ENCODE results near the gene PLEKHA5.

Gene PLEKHA5

DNA sequence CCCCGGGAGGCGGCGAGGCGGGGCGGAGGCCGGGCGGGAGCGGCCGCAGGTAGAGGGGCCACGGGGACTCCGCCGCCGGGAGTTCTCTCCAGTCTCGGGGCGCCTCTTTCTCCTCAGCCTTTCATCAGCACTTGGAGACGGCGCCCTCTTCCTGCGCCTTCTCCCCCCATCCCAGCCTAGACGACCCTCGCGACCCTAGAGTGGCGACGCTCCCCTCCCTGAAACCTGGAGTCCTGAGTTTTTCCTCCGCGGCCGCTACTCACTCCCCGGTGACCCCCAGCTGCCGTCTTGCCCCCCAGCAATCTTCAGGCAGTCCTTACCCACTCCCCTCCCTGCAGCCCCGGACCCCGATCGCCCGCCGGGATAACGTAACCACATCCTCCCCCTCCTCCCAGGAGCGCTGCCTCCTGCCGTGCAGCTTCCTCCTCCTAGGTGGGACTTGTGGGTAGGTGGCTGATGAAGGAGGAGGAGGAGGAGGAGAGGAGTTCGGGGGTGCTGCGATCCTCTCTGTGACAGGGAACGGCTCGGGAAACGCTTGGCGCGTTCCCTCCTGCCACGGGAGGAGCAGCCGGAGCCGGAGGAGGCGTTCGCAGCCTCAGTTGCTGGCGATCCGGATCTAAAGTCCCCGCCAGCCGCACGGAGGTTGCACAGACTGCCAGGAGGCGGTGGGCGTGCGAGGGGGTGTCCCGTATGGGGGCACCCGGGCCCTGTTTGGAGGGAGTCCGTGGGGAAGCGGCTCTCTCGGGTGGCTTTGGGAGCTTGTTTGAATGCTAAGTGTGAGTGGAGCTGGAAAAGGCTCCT, 891 bp downstream of the PLEKHA5 start:
- no peak for DNase-seq (ENCODE audit: low spot score)

GRCh38 chr12:19131025-19131444, 1.5 kb downstream of the PLEKHA5 start:
- peak; percentile 17 for DNase-seq (ENCODE audit: low spot score)

- DNase-seq (ENCODE audit: low spot score): no peak
Measured at GRCh38 chr12:19138551-19138950, 9.0 kb downstream of the PLEKHA5 start.

DNA sequence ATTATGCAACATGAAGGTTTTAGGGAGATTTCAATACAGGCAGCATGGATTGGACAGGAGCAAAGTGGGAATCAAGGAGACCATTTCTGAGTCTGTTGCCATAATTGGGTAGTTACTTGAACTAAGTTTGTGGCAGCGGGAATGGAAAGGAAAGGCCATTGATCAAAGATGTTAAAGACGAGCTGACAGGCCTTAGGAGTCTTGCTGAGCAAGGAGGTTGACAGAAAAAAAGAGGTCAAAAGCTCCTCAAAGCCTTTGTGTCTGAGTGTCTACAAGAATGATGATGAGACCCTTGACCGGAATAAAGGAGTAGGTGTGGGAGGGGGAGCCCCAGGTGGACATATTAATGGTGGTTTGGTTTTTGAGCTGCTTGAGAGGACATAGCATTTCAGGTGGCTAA, 9.4 kb downstream of the PLEKHA5 start:
- no peak for DNase-seq (ENCODE audit: low spot score)

DNA sequence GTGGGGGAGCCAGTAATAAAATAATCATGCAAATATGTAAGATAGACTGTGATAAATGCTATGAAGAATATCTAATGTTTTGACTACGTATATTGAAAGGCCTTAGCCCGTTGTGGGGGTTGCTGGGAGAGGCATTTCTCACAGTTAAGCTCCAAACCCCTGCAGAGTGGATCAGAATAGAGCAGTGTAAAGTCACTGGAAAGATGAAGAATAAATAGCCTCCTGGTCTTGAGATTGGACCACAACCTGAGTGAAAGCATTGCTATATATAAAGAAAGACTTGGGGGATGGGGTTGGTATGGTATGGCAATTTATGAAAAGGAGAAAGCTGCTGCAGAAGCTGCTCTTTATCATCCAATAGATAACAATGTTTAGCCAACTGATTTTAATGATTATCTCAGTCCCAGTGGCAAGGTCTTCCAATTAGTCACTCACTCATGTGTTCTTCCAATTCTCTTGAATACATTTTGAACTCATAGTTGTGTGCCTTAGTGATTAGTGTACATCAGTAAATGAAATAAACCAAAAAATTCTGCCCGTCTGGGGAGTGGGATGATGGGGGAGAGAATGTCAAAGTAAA, 10.2 kb downstream of the PLEKHA5 start:
- no peak for DNase-seq (ENCODE audit: low spot score)

GRCh38 chr12:19140381-19141236, 11.1 kb downstream of the PLEKHA5 start:
- DNase-seq (ENCODE audit: low spot score): no peak

DNA sequence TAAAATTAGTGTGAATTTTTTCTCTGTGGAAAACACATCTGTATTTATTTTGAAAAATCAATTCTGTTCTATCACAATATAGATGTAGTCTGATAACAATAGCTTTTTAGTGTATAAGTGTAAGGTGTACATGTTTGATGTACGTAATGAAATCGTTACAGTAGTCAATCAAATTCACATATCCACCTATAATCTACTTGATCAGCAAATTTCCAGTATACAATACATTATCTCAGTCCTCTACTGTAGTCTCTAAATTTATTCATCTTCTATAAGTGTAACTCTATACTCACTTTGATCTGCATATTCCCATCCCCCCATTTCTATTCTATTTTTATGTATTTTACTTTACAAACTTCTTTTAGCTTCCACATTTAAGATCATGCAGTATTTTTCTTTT, 13.0 kb downstream of the PLEKHA5 start:
- no peak for DNase-seq (ENCODE audit: low spot score)

DNA sequence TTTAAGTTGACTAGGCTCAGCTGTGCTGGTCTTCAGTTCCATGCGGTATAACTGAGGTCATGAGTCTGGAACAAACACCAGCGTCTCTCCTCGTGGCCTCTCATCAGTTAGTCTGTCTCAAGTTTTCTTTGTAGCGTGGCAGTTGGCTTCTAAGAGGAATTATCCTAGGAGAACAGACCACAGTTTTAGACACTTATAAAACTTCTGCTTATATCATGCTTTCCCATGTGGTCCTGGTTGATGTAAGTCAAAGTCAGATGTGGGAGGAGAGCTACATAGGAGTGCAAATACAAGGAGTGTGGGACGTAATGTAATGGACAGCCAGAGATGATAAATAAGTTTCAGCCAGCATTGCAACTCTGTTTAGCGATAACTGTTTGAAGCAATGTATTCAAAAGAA, 14.8 kb downstream of the PLEKHA5 start:
- DNase-seq (ENCODE audit: low spot score): no peak

- DNase-seq (ENCODE audit: low spot score): no peak
Measured at GRCh38 chr12:19144985-19145384, 15.5 kb downstream of the PLEKHA5 start.

DNA sequence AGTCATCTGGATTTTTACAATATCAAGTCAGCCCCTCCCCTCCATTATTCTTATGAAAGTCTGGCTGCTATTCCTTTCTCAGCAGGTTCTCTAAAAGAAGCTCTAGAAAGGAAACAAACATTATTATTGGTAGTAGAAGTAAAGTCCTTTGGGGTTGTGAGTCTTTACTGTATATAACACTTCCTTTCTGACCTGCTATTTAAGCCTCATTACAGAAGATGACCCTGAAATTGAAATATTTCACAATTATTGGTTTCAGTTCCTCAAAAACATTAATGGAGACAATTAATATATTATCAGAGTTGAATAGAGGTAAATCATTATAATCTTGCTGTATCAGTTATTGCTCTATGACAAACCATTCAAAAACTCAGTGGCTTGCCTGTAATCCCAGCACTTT, 19.3 kb downstream of the PLEKHA5 start:
- no peak for DNase-seq (ENCODE audit: low spot score)

GRCh38 chr12:19150273-19150900, 20.9 kb downstream of the PLEKHA5 start:
- DNase-seq (ENCODE audit: low spot score): no peak

DNA sequence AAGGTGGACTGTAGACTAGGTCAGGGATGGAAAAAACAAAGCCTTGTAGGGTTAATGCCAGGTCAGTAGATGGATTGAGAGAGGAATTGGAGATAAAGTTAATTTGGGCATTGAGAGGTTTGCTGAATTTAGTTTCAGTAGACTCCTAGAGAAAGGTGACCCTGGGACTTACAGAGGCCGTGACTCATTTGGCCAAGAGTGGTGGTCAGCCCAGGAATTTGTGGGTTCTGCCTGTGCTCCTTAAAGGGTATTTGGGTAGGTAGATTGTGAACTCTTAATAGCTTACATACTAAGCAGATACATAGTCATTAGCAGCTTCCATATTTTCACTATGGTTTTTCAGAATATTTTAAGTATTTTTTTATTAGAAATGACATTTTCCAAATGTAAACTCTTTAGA, 21.8 kb downstream of the PLEKHA5 start:
- DNase-seq (ENCODE audit: low spot score): no peak

DNA sequence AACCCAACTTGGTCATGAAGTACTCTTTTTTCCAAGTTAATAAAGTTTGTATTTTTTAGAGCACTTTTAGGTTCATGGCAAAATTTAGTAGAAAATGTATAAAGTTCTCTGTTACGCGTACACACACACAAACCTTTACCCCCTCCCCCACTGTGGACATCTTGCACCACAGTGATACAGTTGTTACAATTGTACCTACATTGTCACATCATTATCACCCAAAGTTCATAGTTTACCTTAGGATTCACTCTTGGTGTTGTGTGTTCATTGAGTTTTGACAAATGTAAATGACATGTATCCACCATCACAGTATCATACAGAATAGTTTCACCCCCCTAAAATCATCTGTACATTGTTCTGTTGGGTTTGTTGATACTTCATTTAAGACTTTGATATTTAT, 23.9 kb downstream of the PLEKHA5 start:
- DNase-seq (ENCODE audit: low spot score): no peak

DNA sequence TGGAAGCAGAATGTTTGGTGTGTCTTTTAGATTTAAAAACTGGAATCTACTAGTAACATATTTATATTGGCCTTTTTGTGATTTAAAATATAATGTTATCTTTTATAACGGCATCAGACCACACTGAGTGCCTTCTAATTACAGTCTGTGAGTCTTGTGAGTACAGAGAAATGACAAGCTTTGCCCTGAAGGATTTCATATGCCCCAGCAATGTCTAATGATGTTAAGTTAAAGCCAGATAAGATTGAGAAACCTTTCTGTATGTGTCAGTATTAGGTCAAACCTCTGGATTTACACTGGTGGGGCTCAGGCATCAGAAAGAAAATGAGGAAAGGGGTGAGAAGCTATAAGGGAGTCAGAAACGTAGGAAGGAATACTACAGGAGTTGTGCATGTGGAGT, 25.2 kb downstream of the PLEKHA5 start:
- no peak for DNase-seq (ENCODE audit: low spot score)

- DNase-seq (ENCODE audit: low spot score): no peak
Measured at GRCh38 chr12:19155981-19156734, 26.6 kb downstream of the PLEKHA5 start.

DNA sequence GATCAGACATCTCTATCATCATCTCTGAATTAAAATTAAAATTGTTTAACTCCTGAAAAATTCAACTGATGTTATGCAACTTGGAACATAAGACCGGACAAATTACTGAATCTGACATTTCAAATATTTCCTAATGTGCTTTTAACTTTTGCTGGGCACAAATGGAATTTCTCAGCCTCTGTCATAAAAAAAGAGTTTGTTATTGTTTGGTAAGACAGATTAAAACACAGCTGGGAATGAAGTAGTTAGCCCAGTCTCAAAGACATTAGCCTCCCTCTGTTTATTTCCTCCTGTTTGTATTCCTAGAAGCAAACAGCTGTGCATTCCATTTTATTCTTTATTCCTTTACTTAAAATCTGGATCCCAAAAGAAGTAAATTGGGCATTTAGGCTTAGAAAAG, 29.4 kb downstream of the PLEKHA5 start:
- DNase-seq (ENCODE audit: low spot score): no peak

DNA sequence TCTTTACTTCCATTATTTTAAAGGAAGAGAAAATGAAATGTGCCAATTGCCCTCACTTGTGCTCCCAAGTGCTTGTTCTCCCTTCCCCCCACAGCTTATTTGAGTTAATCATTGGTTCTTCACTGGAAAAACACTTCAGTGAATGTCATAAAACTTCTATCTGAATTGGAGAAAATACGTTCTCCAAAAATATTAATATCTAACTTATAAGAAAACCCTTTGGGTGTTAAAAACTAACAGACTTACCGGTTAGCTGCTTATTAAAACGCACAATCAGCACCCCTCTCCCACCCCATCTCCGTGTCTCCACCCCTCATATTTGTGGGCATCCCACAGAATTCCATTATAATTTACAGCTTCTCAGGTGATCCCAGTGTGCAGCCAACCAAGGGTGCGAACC, 31.7 kb downstream of the PLEKHA5 start:
- DNase-seq (ENCODE audit: low spot score): no peak

DNA sequence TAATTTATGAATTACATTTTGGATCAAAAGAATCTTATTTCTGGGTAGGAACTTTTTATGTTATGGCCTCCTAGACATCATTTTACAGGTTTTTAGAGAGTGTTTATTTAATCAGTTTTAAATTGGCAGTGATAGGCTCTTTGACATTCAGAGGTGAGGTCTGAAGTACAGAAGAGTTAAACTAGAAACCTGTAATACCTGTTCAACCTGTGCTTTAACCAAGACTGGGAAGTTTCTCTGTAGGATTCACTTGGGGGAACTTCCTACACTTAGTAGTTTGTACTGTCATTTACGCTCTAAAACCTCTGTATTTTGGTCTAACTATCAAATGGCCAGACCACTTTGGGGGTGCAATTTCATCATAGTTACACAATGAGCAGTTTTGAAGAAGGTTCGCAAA, 35.9 kb downstream of the PLEKHA5 start:
- no peak for DNase-seq (ENCODE audit: low spot score)

GRCh38 chr12:19166387-19166786, 36.9 kb downstream of the PLEKHA5 start:
- no peak for DNase-seq (ENCODE audit: low spot score)

GRCh38 chr12:19166956-19167355, 37.4 kb downstream of the PLEKHA5 start:
- no peak for DNase-seq (ENCODE audit: low spot score)

DNA sequence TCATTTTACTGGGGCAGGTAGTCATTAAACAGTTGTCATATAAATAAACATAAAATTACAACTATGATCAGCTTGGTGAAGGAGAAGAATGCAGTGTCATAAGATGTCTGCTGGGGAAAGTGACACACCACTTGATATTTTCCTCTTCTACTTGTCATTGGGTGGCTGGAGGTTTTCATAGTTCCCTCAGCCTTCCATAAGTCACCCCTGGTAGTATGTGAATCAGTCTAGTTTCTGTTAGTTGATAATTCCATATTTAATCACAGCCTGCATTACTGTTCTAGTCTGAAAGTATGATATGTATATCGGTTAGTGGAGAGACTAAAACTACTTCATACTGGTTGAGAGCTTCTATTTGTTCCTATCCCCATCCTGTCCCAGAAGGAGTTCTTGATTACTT, 38.2 kb downstream of the PLEKHA5 start:
- no peak for DNase-seq (ENCODE audit: low spot score)

DNA sequence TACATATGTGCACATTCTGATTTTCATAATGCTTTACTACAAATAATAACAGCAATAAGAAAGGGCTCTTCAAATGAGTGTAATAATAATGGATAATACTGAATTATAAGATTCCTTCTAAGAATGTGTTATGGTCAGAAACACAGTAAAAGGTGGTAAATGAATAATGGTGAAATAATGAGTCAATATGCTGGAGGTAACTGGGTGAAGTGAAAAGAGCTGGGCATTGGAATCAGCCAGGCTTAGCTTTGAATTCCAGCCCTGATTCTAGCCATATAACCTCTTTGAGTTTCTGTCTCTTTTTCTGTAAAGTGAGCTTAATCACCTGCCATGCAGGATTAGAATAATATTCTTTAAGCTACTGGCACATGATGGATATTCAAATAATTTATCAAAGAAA, 39.1 kb downstream of the PLEKHA5 start:
- no peak for DNase-seq (ENCODE audit: low spot score)

Measured in kidney capillary endothelial cell (primary cell).